GM12878 (cell line): ENCODE measurements around the gene ETV6. TPM values are rescaled to one million over a fixed set of nuclear protein-coding genes. Genes with fewer than 3 reads are reported as not detected.

Source experiments
- ATAC-seq: fragments of 200-7000 bp; cut with Tn5 transposase; 3 replicates; pipeline ENCODE4 v1.9.1; 2020; ENCODE audit warnings: mild to moderate bottlenecking, moderate library complexity
- BruUV-seq: library from RNA; stranded (reverse); fragments of 400-500 nt; replicated peaks from 2 replicates; lab custom pipeline; 2021; lab: Mats Ljungman, UMichigan
- CTCF ChIA-PET: fragments of 300-600 bp; sonication (Branson Sonifier 250); formaldehyde crosslinking; extraction: SDS; loops from one replicate; lab custom pipeline; 2021; ENCODE audit warnings: inconsistent platforms; lab: Yijun Ruan, JAX
- POLR2A ChIA-PET: fragments of 350-600 bp; formaldehyde crosslinking; extraction: SDS; loops from one replicate; lab custom pipeline; 2021; ENCODE audit warnings: inconsistent platforms; lab: Charles Lee
- RAD21 ChIA-PET: fragments of 300-600 bp; sonication (Branson Sonifier 250); formaldehyde crosslinking; loops from one replicate; lab custom pipeline; 2023; ENCODE audit warnings: antibody characterized with exemption; ENCODE audit not compliant: unreplicated experiment; lab: Charles Lee
- SMC1A ChIA-PET: fragments of 300-600 bp; sonication (Branson Sonifier 250); formaldehyde crosslinking; loops from one replicate; lab custom pipeline; 2023; ENCODE audit not compliant: unreplicated experiment, uncharacterized antibody; lab: Charles Lee
- DNase-seq: peaks from one replicate; pipeline ENCODE4 v3.0.0-alpha.2; 2011; ENCODE audit warnings: low read depth, low spot score
- FAIRE-seq: peaks from 3 replicates; lab custom pipeline; 2011; peaks lifted over from hg19 to GRCh38; lab: Jason Lieb, UNC
- H2AFZ ChIP-seq: 2 replicates; pipeline ENCODE4 v1.6.0; 2011; ENCODE audit warnings: low read depth, low read length, control low read depth; ENCODE audit not compliant: control insufficient read depth
- H3K27ac ChIP-seq: 2 replicates; pipeline ENCODE4 v1.5.1; 2011; ENCODE audit warnings: control low read depth; ENCODE audit not compliant: control insufficient read depth, insufficient read depth
- H3K27me3 ChIP-seq, 2 experiments: replicated peaks in 1 of 2; 2 replicates each; pipeline versions ENCODE4 v1.6.0 to v1.6.1; 2011; ENCODE audit warnings: low read length in 1 of 2; ENCODE audit not compliant: control insufficient read depth in 2 of 2, insufficient read depth in 2 of 2
- H3K36me3 ChIP-seq, 2 experiments: 2 replicates each; pipeline ENCODE4 v1.5.1; 2011; ENCODE audit warnings: low read length in 1 of 2; ENCODE audit not compliant: control insufficient read depth in 2 of 2, insufficient read depth in 2 of 2
- H3K4me1 ChIP-seq: 2 replicates; pipeline ENCODE4 v1.6.1; 2011; ENCODE audit warnings: mild to moderate bottlenecking, low read length, moderate library complexity, mixed read lengths; ENCODE audit not compliant: control insufficient read depth, insufficient read depth
- H3K4me2 ChIP-seq: 2 replicates; pipeline ENCODE4 v1.6.0; 2011; ENCODE audit warnings: control low read depth; ENCODE audit not compliant: control insufficient read depth, insufficient read depth
- H3K4me3 ChIP-seq: fragments of 200-600 bp; sonication (generic); 2 replicates; pipeline ENCODE4 v1.5.1; 2016
- H3K79me2 ChIP-seq: 2 replicates; pipeline ENCODE4 v1.6.0; 2011; ENCODE audit warnings: low read length; ENCODE audit not compliant: control insufficient read depth, insufficient read depth
- H3K9ac ChIP-seq: 2 replicates; pipeline ENCODE4 v1.8.0; 2011; ENCODE audit warnings: low read length, control low read depth, mixed read lengths; ENCODE audit not compliant: control insufficient read depth, insufficient read depth
- H3K9me3 ChIP-seq: replicated peaks from 3 replicates; pipeline ENCODE4 v1.5.1; 2011; ENCODE audit warnings: mild to moderate bottlenecking, low read length; ENCODE audit not compliant: control insufficient read depth, insufficient read depth
- H4K20me1 ChIP-seq: 2 replicates; pipeline ENCODE4 v1.6.0; 2011; ENCODE audit not compliant: control insufficient read depth, insufficient read depth
- MTA3 ChIP-seq: IDR thresholded peaks from 2 replicates; pipeline ENCODE4 v1.6.1; 2012; ENCODE audit warnings: low read length, inconsistent platforms, borderline replicate concordance
- RAD51 ChIP-seq: fragments of 450-650 bp; IDR thresholded peaks from 2 replicates; pipeline ENCODE4 v1.6.1; 2016; ENCODE audit warnings: moderate library complexity, mild to moderate bottlenecking, inconsistent platforms
- SUZ12 ChIP-seq: fragments of 200-600 bp; sonication (generic); IDR thresholded peaks from one replicate; pipeline ENCODE4 v1.6.1; 2018; ENCODE audit warnings: antibody characterized with exemption, mild to moderate bottlenecking; ENCODE audit not compliant: unreplicated experiment
- WGBS: methylation state at CpG from one replicate; pipeline ENCODE4 v1.1.6; 2016; ENCODE audit warnings: low lambda C conversion rate; ENCODE audit not compliant: insufficient replicate concordance, insufficient coverage; ENCODE audit errors: missing lambda C conversion rate; 5-methylcytosine and 5-hydroxymethylcytosine counted together
- in situ Hi-C: fragments of 300-500 bp; cut with MboI; formaldehyde crosslinking; loops from 9 replicates; pipeline ENCODE4 v1.14.3; 2018; ENCODE audit warnings: mixed read lengths
- intact Hi-C: fragments of 100-400 bp; cut with micrococcal nuclease; formaldehyde crosslinking; loops from one replicate; pipeline ENCODE4 v1.14.2; 2022; ENCODE audit not compliant: unreplicated experiment
- polyA plus RNA-seq, 11 experiments: library from polyadenylated mRNA; depleted of rRNA in 4 of 11; unstranded in 6 of 11; stranded (reverse) in 5 of 11; fragments of >200 nt; fragmentation: Nextera tagmentation in 4 of 11; fragmentation: Illumina TruSeq in 1 of 11; extraction: Ambion mirVana in 4 of 11; extraction: Trizol in 1 of 11; gene quantifications; 1 replicate in 1 of 11; 2 replicates in 10 of 11; pipeline versions ENCODE4 v1.2.1 to v1.2.3, GENCODE V29; 2011 to 2016; ENCODE audit warnings: inconsistent platforms in 2 of 11, missing spikeins in 2 of 11, low read depth in 1 of 11
- total RNA-seq, 4 experiments: library from RNA; depleted of rRNA in 3 of 4; stranded (reverse); fragments of >200 nt in 3 of 4; fragmentation: Illumina TruSeq in 1 of 4; extraction: Trizol in 1 of 4; gene quantifications; 2 replicates each; pipeline versions ENCODE4 v1.2.1 to v1.2.3, GENCODE V29; 2013 to 2021
- TF ChIP-seq, protein P1 (sequence below): IDR thresholded peaks from 2 replicates; pipeline ENCODE4 v1.6.1; 2011; ENCODE audit warnings: low read depth, mild to moderate bottlenecking, low read length, moderate library complexity, borderline replicate concordance; ENCODE audit errors: extremely low read depth
- TF ChIP-seq, protein P2 (sequence below): IDR thresholded peaks from 2 replicates; pipeline ENCODE4 v1.6.1; 2012; ENCODE audit warnings: low read depth, low read length, improper control_type of control experiment
- TF ChIP-seq, protein P3 (sequence below): fragments of 450-650 bp; IDR thresholded peaks from 2 replicates; pipeline ENCODE4 v1.6.1; 2017; ENCODE audit warnings: mild to moderate bottlenecking, moderate library complexity

Gene ETV6
- total and polyA plus RNA-seq, 10 of the 15 experiments (the other 5 are each of a cell fraction or from before 2014, with no cell fraction given): 6.6 to 74.8 (median 24.6) TPM

DNA sequence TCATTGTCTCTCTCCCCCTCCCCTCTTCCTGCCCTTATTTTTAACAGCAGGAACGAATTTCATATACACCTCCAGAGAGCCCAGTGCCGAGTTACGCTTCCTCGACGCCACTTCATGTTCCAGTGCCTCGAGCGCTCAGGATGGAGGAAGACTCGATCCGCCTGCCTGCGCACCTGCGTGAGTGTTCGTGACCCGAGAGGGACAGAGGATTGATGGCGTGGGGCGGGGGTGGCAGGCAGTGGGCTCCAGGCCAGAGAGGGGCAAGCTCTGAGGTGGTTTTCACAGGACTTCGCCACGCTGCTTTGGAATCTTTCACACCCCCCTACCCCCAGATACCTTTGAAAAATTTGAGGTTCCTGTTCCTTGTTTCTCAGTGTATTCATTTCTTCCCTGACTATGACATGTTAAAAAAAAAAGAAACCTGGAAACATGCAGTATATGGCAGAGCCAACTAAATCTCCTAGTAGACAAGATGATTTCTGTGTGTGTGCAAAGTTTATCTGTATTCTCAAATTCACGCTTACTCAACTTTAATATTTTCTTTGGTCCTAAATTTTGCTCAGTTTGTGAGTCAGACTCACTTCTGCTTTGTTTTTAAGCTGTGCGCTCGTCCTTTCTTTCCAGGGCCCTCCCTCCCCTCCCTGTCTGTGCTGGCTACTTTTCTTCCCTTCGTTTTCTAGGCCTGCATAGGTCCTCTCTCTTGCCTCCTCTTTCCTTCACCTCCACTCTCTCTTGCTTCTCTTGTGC, 103.1 kb downstream of the ETV6 start:
- no peaks in the 10 kb centered on the region for H4K20me1 ChIP-seq
- in situ Hi-C loops: no loop called here
- ATAC-seq: no peak
- peaks cover 13 to 43% of the 10 kb centered on the region in 2 experiments for H3K36me3 ChIP-seq
- H3K79me2 ChIP-seq: peaks cover 88% of the 10 kb centered on the region
- ChIA-PET CTCF (interaction anchor here (0.7 to 1.1 kb wide), 3 partner anchors 13 to 139 kb away, joined by 3 to 4 read pairs (median 3); no protein-coding TSS in a partner anchor), POLR2A (interaction anchor here (0.9 to 7.7 kb wide), 5 partner anchors 9 to 35 kb away, joined by 3 to 144 read pairs (median 3); no protein-coding TSS in a partner anchor), SMC1A (interaction anchor here (0.7 to 39.9 kb wide), 6 partner anchors 3 to 258 kb away, joined by 3 to 1116 read pairs (median 220); no protein-coding TSS in a partner anchor), RAD21 (interaction anchor here (0.6 to 21.4 kb wide), 8 partner anchors 11 to 280 kb away, joined by 3 to 497 read pairs (median 8); no protein-coding TSS in a partner anchor)
- TF ChIP-seq RAD51: no peak
- TF ChIP-seq, protein P1, sequence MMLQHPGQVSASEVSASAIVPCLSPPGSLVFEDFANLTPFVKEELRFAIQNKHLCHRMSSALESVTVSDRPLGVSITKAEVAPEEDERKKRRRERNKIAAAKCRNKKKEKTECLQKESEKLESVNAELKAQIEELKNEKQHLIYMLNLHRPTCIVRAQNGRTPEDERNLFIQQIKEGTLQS: no peak
- TF ChIP-seq, protein P2, sequence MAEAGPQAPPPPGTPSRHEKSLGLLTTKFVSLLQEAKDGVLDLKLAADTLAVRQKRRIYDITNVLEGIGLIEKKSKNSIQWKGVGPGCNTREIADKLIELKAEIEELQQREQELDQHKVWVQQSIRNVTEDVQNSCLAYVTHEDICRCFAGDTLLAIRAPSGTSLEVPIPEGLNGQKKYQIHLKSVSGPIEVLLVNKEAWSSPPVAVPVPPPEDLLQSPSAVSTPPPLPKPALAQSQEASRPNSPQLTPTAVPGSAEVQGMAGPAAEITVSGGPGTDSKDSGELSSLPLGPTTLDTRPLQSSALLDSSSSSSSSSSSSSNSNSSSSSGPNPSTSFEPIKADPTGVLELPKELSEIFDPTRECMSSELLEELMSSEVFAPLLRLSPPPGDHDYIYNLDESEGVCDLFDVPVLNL: no peak
- TF ChIP-seq, protein P3, sequence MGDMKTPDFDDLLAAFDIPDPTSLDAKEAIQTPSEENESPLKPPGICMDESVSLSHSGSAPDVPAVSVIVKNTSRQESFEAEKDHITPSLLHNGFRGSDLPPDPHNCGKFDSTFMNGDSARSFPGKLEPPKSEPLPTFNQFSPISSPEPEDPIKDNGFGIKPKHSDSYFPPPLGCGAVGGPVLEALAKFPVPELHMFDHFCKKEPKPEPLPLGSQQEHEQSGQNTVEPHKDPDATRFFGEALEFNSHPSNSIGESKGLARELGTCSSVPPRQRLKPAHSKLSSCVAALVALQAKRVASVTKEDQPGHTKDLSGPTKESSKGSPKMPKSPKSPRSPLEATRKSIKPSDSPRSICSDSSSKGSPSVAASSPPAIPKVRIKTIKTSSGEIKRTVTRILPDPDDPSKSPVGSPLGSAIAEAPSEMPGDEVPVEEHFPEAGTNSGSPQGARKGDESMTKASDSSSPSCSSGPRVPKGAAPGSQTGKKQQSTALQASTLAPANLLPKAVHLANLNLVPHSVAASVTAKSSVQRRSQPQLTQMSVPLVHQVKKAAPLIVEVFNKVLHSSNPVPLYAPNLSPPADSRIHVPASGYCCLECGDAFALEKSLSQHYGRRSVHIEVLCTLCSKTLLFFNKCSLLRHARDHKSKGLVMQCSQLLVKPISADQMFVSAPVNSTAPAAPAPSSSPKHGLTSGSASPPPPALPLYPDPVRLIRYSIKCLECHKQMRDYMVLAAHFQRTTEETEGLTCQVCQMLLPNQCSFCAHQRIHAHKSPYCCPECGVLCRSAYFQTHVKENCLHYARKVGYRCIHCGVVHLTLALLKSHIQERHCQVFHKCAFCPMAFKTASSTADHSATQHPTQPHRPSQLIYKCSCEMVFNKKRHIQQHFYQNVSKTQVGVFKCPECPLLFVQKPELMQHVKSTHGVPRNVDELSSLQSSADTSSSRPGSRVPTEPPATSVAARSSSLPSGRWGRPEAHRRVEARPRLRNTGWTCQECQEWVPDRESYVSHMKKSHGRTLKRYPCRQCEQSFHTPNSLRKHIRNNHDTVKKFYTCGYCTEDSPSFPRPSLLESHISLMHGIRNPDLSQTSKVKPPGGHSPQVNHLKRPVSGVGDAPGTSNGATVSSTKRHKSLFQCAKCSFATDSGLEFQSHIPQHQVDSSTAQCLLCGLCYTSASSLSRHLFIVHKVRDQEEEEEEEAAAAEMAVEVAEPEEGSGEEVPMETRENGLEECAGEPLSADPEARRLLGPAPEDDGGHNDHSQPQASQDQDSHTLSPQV: no peak
- no peak for TF ChIP-seq SUZ12
- peak; percentile 34; the same call in 1 of the 2 replicates for TF ChIP-seq MTA3
- H3K9ac ChIP-seq: peak overlapping the region; percentile 3
- H3K4me1 ChIP-seq: peaks cover 68% of the 10 kb centered on the region
- WGBS: 87% methylated on average over 17 of the region's 21 CpGs
- no peak for DNase-seq
- H3K27me3 ChIP-seq: no peaks in the 10 kb centered on the region
- peak overlapping the region; percentile 100 for H3K27ac ChIP-seq
- intact Hi-C loops: no loop called here
- no peak overlapping the region for H3K4me3 ChIP-seq
- H3K9me3 ChIP-seq: no peaks in the 10 kb centered on the region; the same call in 2 of the 3 replicates
- no TSS peak for BruUV-seq
- H2AFZ ChIP-seq: no peak overlapping the region
- no peak for FAIRE-seq
- peak overlapping the region; percentile 72 for H3K4me2 ChIP-seq
